ENCODE measurements around the gene SIPA1L2. TPM values are rescaled to one million over a fixed set of nuclear protein-coding genes. Genes with fewer than 3 reads are reported as not detected.

SIPA1L2 gene
- total and polyA plus RNA-seq, 2 experiments from 2014 or later = 4.1 to 17.0 TPM

DNA sequence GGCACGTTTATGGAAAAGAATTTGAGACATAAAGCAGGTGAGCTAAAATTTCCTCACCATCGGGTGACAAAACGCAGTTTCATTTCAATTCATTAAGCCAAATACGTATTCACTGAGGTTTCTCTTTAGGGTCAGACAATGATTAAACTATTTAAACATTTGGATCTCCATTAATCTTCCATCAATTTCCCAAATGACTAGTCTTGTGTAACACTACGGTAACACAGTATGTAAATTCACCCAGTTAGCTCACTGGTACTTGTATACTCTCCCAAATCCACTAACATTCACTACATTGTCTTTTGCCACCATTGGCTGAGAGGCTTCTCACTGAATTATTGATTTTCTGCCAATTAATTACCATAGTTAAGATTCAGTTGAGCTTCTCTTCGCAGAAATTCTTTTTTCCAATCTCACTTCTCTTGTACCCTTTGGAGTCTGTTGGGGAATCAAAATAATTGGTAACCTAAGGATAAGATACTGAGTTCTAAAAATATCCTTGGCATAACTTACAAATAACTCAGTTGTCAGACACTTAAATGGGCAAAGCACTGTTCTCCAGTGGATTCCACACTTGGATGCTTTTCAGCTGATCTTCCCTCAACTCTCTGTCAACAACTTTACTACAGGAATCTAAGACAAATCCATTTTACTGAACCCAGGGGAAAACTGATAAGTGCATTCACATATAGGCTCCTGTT lies 40.7 kb downstream of the SIPA1L2 start:
- no peak overlapping the region for H3K4me3 Mint-ChIP-seq
- no peaks in the 10 kb centered on the region; the same call in 1 of the 2 replicates for H4K20me1 ChIP-seq (replicated peaks; ENCODE audit: insufficient read depth)
- no peak overlapping the region for H3K4me3 ChIP-seq
- no peak for TF ChIP-seq REST (IDR thresholded peaks at IDR 0.05; ENCODE audit: unreplicated experiment)
- TF ChIP-seq NANOG (IDR thresholded peaks at IDR 0.05; ENCODE audit: borderline replicate concordance) = no peak
- TF ChIP-seq, protein P1, sequence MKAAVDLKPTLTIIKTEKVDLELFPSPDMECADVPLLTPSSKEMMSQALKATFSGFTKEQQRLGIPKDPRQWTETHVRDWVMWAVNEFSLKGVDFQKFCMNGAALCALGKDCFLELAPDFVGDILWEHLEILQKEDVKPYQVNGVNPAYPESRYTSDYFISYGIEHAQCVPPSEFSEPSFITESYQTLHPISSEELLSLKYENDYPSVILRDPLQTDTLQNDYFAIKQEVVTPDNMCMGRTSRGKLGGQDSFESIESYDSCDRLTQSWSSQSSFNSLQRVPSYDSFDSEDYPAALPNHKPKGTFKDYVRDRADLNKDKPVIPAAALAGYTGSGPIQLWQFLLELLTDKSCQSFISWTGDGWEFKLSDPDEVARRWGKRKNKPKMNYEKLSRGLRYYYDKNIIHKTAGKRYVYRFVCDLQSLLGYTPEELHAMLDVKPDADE (IDR thresholded peaks at IDR 0.05) = no peak
- no peak for TF ChIP-seq POLR2AphosphoS5 (IDR thresholded peaks at IDR 0.05; ENCODE audit: low read depth)
- no peak for TF ChIP-seq CTCF (conservative IDR thresholded peaks at IDR 0.05; ENCODE audit: low read depth in 2 of 2)
- TF ChIP-seq EZH2 (IDR thresholded peaks at IDR 0.05; ENCODE audit: low read depth, unreplicated experiment) = no peak
- no peak for TF ChIP-seq ZNF462 (CRISPR knock-in tag; IDR thresholded peaks at IDR 0.05)
- no peak for TF ChIP-seq JUNB (IDR thresholded peaks at IDR 0.05; ENCODE audit: unreplicated experiment)
- TF ChIP-seq ZNF114 (CRISPR knock-in tag; IDR thresholded peaks at IDR 0.05) = no peak
- no peak for TF ChIP-seq STAT1 (IDR thresholded peaks at IDR 0.05; ENCODE audit: unreplicated experiment)
- H3F3A ChIP-seq (replicated peaks; ENCODE audit: low read depth) = no peaks in the 10 kb centered on the region
- no peaks in the 10 kb centered on the region for H3K9me3 Mint-ChIP-seq
- no peak overlapping the region for H2AFZ ChIP-seq
- H3K4me1 Mint-ChIP-seq = peaks cover 14% of the 10 kb centered on the region; the same call in 2 of the 3 replicates
- DNase-seq (ENCODE audit: low spot score) = no peak
- no peak overlapping the region for H3K27ac Mint-ChIP-seq
- no peak overlapping the region for H3K4me2 ChIP-seq
- H3K36me3 ChIP-seq (ENCODE audit: insufficient read depth) = no peaks in the 10 kb centered on the region
- no peaks in the 10 kb centered on the region for H3K79me2 ChIP-seq (replicated peaks; ENCODE audit: insufficient read depth)
- peaks cover 8% of the 10 kb centered on the region; the same call in 1 of the 2 replicates for H3K4me1 ChIP-seq (ENCODE audit: insufficient read depth)
- H3K27me3 Mint-ChIP-seq (ENCODE audit: insufficient read depth, low read depth, poor library complexity) = no peaks in the 10 kb centered on the region
- no peak for ATAC-seq
- H3K27me3 ChIP-seq (ENCODE audit: insufficient read depth) = no peaks in the 10 kb centered on the region
- no peak overlapping the region for H3K27ac ChIP-seq (ENCODE audit: low read depth)
- no peaks in the 10 kb centered on the region for H3K36me3 Mint-ChIP-seq (ENCODE audit: low read depth)
- H3K9me2 ChIP-seq (ENCODE audit: insufficient read depth) = no peaks in the 10 kb centered on the region

Measured in GM23338 (cell line).